NCI-H2107 treated with DMSO at 0.1 percent for 48 hours (cell line): ENCODE results near the gene ATP8B4.

Source experiments
- DNase-seq: peaks from one replicate; lab custom pipeline; 2025; ENCODE audit not compliant: unreplicated experiment; lab: John Stamatoyannopoulos, UW

The ATP8B4 gene

GRCh38 chr15:49865925-49866757 is 252.9 kb downstream of the ATP8B4 start:
- DNase-seq = no peak

GRCh38 chr15:49864251-49864650 is 254.8 kb downstream of the ATP8B4 start:
- no peak for DNase-seq

- DNase-seq = no peak
These were observed 255.4 kb downstream of the ATP8B4 start for GRCh38 chr15:49863431-49864224.

GRCh38 chr15:49860101-49860500 is 258.9 kb downstream of the ATP8B4 start:
- no peak for DNase-seq

- no peak for DNase-seq
These were observed 261.2 kb downstream of the ATP8B4 start for GRCh38 chr15:49857496-49858475.

GRCh38 chr15:49855917-49856637 is 263.0 kb downstream of the ATP8B4 start:
- no peak for DNase-seq

- no peak for DNase-seq
These were observed 266.3 kb downstream of the ATP8B4 start for GRCh38 chr15:49852756-49853155.

GRCh38 chr15:49848807-49849206 is 270.2 kb downstream of the ATP8B4 start:
- DNase-seq = no peak

- no peak for DNase-seq
These were observed 270.7 kb downstream of the ATP8B4 start for GRCh38 chr15:49848282-49848724.

GRCh38 chr15:49847423-49848281 is 271.4 kb downstream of the ATP8B4 start:
- DNase-seq = no peak

- DNase-seq = no peak
These were observed 274.6 kb downstream of the ATP8B4 start for GRCh38 chr15:49844390-49844789.

GRCh38 chr15:49843725-49844124 is 275.3 kb downstream of the ATP8B4 start:
- DNase-seq = no peak

- no peak for DNase-seq
These were observed 276.9 kb downstream of the ATP8B4 start for GRCh38 chr15:49842031-49842730.

GRCh38 chr15:49832511-49832910 is 286.5 kb downstream of the ATP8B4 start:
- DNase-seq = no peak

- no peak for DNase-seq
These were observed 287.6 kb downstream of the ATP8B4 start for GRCh38 chr15:49831206-49831965.

- no peak for DNase-seq
These were observed 288.6 kb downstream of the ATP8B4 start for GRCh38 chr15:49830391-49830790.

- no peak for DNase-seq
These were observed 291.7 kb downstream of the ATP8B4 start for GRCh38 chr15:49827311-49827710.

- no peak for DNase-seq
These were observed 292.3 kb downstream of the ATP8B4 start for GRCh38 chr15:49826640-49827234.
